Hepatocyte (in vitro differentiated cells): ENCODE measurements around the gene PIWIL1. TPM values are rescaled to one million over a fixed set of nuclear protein-coding genes. Genes with fewer than 3 reads are reported as not detected.

Experiments used
- DNase-seq: peaks from one replicate; pipeline ENCODE4 v3.0.0-alpha.2; 2016; ENCODE audit warnings: low spot score
- H2AFZ ChIP-seq: fragments of 200-600 bp; sonication (generic); 2 replicates; pipeline ENCODE4 v1.6.0; 2016; ENCODE audit warnings: antibody characterized with exemption, mild to moderate bottlenecking
- H3K27ac ChIP-seq: fragments of 200-600 bp; sonication (generic); 2 replicates; pipeline ENCODE4 v1.5.1; 2016; ENCODE audit warnings: mild to moderate bottlenecking
- H3K27me3 ChIP-seq: fragments of 200-600 bp; sonication (generic); 2 replicates; pipeline ENCODE4 v1.6.1; 2016
- H3K36me3 ChIP-seq: fragments of 200-600 bp; sonication (generic); replicated peaks from 2 replicates; pipeline ENCODE4 v1.5.1; 2016; ENCODE audit warnings: low read depth; ENCODE audit not compliant: insufficient read depth
- H3K4me1 ChIP-seq: fragments of 200-600 bp; sonication (generic); 2 replicates; pipeline ENCODE4 v1.5.1; 2016; ENCODE audit warnings: mild to moderate bottlenecking, moderate library complexity; ENCODE audit not compliant: insufficient read depth
- H3K4me2 ChIP-seq: fragments of 200-600 bp; sonication (generic); 2 replicates; pipeline ENCODE4 v1.6.0; 2016
- H3K4me3 ChIP-seq: fragments of 200-600 bp; sonication (generic); 2 replicates; pipeline ENCODE4 v1.5.1; 2016; ENCODE audit warnings: mild to moderate bottlenecking
- H3K79me2 ChIP-seq: fragments of 200-600 bp; sonication (generic); 2 replicates; pipeline ENCODE4 v1.6.0; 2017; ENCODE audit warnings: mild to moderate bottlenecking
- H3K9me2 ChIP-seq: fragments of 200-600 bp; sonication (generic); replicated peaks from 2 replicates; pipeline ENCODE4 v1.6.0; 2017; ENCODE audit warnings: mild to moderate bottlenecking; ENCODE audit not compliant: insufficient read depth
- H3K9me3 ChIP-seq: fragments of 200-600 bp; sonication (generic); 2 replicates; pipeline ENCODE4 v1.5.1; 2016; ENCODE audit warnings: low read depth, mild to moderate bottlenecking
- H4K20me1 ChIP-seq: fragments of 200-600 bp; sonication (generic); 2 replicates; pipeline ENCODE4 v1.6.0; 2016; ENCODE audit warnings: mild to moderate bottlenecking; ENCODE audit not compliant: insufficient read depth, poor library complexity, severe bottlenecking
- EZH2 ChIP-seq: fragments of 200-600 bp; sonication (generic); IDR thresholded peaks from 2 replicates; pipeline ENCODE4 v1.6.1; 2016; ENCODE audit warnings: antibody characterized with exemption, mild to moderate bottlenecking, borderline replicate concordance
- EZH2phosphoT487 ChIP-seq: fragments of 200-600 bp; sonication (generic); IDR thresholded peaks from one replicate; pipeline ENCODE4 v1.6.1; 2018; ENCODE audit warnings: antibody characterized with exemption, mild to moderate bottlenecking, low read depth, moderate library complexity; ENCODE audit not compliant: unreplicated experiment, severe bottlenecking
- WGBS: methylation state at CpG from one replicate; pipeline ENCODE4 v1.1.6; 2016; ENCODE audit warnings: low lambda C conversion rate; ENCODE audit errors: missing lambda C conversion rate; 5-methylcytosine and 5-hydroxymethylcytosine counted together
- polyA plus RNA-seq: library from polyadenylated mRNA; unstranded; fragments of >200 nt; fragmentation: Nextera tagmentation; extraction: Ambion mirVana; gene quantifications from 2 replicates; pipeline ENCODE4 v1.2.1, GENCODE V29; 2016
- total RNA-seq: library from RNA; depleted of rRNA; stranded (reverse); fragments of >200 nt; gene quantifications from 2 replicates; pipeline ENCODE4 v1.2.3, GENCODE V29; 2014
- TF ChIP-seq, protein P1 (sequence below): fragments of 200-600 bp; sonication (generic); IDR thresholded peaks from 2 replicates; pipeline ENCODE4 v1.5.1; 2016; ENCODE audit warnings: antibody characterized with exemption, mild to moderate bottlenecking; ENCODE audit not compliant: poor library complexity

The PIWIL1 gene
- total and polyA plus RNA-seq, 2 experiments from 2014 or later = not detected

DNA sequence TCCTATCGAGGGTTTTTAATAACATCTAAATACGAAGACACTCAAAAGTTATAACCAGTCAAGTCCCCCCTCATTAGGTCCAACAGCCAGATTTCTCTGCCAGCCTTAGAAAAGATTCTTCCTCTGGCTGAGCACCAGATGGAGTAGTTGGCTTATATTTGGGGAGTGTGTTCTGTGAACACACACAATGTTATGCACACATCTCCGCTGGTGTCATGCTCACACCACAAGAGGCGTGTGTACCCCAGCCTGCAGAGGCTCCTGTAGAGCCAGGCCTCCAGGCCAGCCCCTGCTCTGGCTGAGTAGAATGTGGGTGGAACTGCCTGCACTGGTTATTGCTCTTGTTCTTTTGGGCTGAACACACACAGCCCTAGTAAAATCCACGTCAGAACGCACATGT lies 64.0 kb downstream of the PIWIL1 start:
- WGBS = 77% methylated on average over 6 of the region's 6 CpGs
- no peak overlapping the region for H3K4me3 ChIP-seq
- no peaks in the 10 kb centered on the region for H3K9me3 ChIP-seq
- no peak overlapping the region for H3K4me2 ChIP-seq
- H3K4me1 ChIP-seq = no peaks in the 10 kb centered on the region
- H3K9me2 ChIP-seq = no peaks in the 10 kb centered on the region
- peak; percentile 45 for DNase-seq
- H3K27ac ChIP-seq = no peak overlapping the region
- no peaks in the 10 kb centered on the region for H3K36me3 ChIP-seq
- H2AFZ ChIP-seq = no peak overlapping the region
- H3K27me3 ChIP-seq = no peaks in the 10 kb centered on the region
- no peak for TF ChIP-seq EZH2phosphoT487
- TF ChIP-seq, protein P1, sequence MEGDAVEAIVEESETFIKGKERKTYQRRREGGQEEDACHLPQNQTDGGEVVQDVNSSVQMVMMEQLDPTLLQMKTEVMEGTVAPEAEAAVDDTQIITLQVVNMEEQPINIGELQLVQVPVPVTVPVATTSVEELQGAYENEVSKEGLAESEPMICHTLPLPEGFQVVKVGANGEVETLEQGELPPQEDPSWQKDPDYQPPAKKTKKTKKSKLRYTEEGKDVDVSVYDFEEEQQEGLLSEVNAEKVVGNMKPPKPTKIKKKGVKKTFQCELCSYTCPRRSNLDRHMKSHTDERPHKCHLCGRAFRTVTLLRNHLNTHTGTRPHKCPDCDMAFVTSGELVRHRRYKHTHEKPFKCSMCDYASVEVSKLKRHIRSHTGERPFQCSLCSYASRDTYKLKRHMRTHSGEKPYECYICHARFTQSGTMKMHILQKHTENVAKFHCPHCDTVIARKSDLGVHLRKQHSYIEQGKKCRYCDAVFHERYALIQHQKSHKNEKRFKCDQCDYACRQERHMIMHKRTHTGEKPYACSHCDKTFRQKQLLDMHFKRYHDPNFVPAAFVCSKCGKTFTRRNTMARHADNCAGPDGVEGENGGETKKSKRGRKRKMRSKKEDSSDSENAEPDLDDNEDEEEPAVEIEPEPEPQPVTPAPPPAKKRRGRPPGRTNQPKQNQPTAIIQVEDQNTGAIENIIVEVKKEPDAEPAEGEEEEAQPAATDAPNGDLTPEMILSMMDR = peak; percentile 58
- no peaks in the 10 kb centered on the region for H3K79me2 ChIP-seq
- no peaks in the 10 kb centered on the region for H4K20me1 ChIP-seq

DNA sequence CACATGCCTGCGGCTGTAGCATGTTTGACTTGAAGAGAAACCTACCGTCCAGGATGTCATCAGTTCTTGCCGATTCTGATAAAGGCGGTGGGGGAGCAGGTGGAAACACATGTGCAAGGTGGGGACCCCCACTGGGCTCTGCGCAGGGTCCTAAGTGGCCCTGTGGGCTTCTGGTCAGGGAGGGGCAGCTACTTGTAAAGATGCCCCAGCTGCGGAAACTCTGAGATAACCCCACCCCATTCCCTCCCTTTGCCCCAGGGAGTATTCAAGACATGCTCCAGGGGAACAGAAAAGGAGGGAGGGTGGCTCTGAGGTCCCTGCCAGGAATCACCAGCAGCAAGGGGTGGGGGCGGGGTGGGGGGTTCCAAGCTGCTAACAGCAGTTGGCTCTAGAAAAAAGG lies 67.6 kb downstream of the PIWIL1 start:
- Histone ChIP-seq H4K20me1 (no peaks in the 10 kb centered on the region), H3K9me3 (no peaks in the 10 kb centered on the region), H3K36me3 (no peaks in the 10 kb centered on the region), H3K9me2 (no peaks in the 10 kb centered on the region), H3K27ac (no peak overlapping the region), H3K4me2 (no peak overlapping the region), H3K4me1 (no peaks in the 10 kb centered on the region), H3K79me2 (no peaks in the 10 kb centered on the region), H3K4me3 (no peak overlapping the region), H3K27me3 (no peaks in the 10 kb centered on the region), H2AFZ (no peak overlapping the region)
- DNase-seq = no peak
- 71% methylated on average over 6 of the region's 7 CpGs for WGBS
- no peak for TF ChIP-seq EZH2
- TF ChIP-seq, protein P1 = no peak
- no peak for TF ChIP-seq EZH2phosphoT487

DNA sequence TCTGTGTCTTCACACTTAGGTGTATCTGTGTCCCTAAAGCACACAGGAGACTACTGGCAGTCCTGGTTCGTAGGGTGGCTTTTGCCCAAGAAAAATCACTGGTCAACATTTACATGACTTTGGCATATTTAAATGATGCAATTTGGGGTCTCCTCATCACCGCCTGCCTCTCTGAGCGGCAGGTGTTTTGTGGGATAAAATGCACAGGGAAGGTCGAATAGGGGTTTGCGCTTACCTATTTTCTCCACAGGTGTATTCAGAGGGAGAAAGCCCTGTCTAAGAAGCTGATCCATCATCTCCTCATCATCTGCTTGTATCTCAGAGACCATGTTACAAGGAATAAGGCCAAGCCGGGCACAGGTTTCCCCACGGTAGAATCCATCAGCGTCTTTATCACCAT lies 74.7 kb downstream of the PIWIL1 start:
- no peaks in the 10 kb centered on the region for H3K36me3 ChIP-seq
- DNase-seq = no peak
- H3K4me2 ChIP-seq = no peak overlapping the region
- H3K4me3 ChIP-seq = no peak overlapping the region
- no peaks in the 10 kb centered on the region for H3K9me3 ChIP-seq
- no peak overlapping the region for H2AFZ ChIP-seq
- no peak overlapping the region for H3K27ac ChIP-seq
- no peaks in the 10 kb centered on the region for H4K20me1 ChIP-seq
- TF ChIP-seq EZH2 (no peak), EZH2phosphoT487 (no peak)
- TF ChIP-seq, protein P1 = no peak
- no peaks in the 10 kb centered on the region for H3K4me1 ChIP-seq
- H3K27me3 ChIP-seq = no peaks in the 10 kb centered on the region
- WGBS = 86% methylated on average over 8 of the region's 8 CpGs
- H3K9me2 ChIP-seq = no peaks in the 10 kb centered on the region
- H3K79me2 ChIP-seq = no peaks in the 10 kb centered on the region

DNA sequence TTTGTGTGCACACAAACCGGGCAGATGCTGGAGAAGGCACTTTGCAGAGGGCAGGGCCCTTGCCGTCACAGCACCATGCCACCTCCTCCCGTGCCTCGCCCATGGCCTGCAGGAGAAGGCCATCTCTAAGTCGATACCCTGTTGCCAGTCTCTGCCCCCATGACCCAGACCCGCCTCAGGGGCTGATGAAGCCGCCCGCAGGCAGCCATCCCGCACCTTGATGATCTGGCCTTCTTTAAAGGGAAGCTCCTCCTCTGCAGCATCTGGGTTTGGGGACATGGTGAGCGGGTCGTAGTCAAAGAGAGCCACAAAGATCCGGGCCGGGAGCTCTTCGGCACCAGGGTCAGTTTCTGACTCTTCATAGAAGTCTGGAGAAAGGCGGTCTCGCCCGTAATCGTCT lies 76.2 kb downstream of the PIWIL1 start:
- Histone ChIP-seq H3K36me3 (no peaks in the 10 kb centered on the region), H4K20me1 (no peaks in the 10 kb centered on the region), H3K9me2 (no peaks in the 10 kb centered on the region), H3K4me3 (no peak overlapping the region), H3K27me3 (no peaks in the 10 kb centered on the region), H3K4me1 (no peaks in the 10 kb centered on the region), H3K79me2 (no peaks in the 10 kb centered on the region), H3K9me3 (no peaks in the 10 kb centered on the region), H3K4me2 (no peak overlapping the region), H3K27ac (no peak overlapping the region), H2AFZ (no peak overlapping the region)
- no peak for TF ChIP-seq EZH2
- TF ChIP-seq, protein P1 = no peak
- WGBS = 92% methylated on average over 18 of the region's 18 CpGs
- no peak for DNase-seq
